Stimulated activated CD4-positive, alpha-beta T cell treated with anti-CD3 and anti-CD28 coated beads, Interleukin-15, amount 100 ng/mL, for 24 hours (primary cell): ENCODE measurements around the gene ZNF280D.

Source experiments
- DNase-seq: peaks from one replicate; pipeline ENCODE4 v3.0.0-alpha.2; 2020

ZNF280D gene

DNA sequence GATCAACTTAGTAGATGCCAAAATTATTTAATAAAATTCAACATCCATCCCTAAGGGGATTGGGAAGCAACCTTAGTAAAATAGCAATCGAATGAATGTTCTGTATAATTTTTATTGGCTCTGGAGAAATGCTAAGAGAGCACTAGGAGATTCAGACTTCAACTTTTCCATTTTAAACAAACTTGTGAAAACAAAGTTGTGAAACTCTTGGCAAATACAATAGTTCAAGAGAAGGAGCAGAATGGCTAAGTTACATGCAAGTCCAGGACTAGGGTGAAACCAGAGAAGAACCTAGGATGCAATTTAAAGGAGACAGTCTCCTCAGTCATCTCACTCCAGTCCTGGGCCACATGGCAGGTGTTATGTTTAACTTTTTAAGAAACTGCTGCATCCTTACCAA, 16.7 kb upstream of the ZNF280D start:
- no peak for DNase-seq

DNA sequence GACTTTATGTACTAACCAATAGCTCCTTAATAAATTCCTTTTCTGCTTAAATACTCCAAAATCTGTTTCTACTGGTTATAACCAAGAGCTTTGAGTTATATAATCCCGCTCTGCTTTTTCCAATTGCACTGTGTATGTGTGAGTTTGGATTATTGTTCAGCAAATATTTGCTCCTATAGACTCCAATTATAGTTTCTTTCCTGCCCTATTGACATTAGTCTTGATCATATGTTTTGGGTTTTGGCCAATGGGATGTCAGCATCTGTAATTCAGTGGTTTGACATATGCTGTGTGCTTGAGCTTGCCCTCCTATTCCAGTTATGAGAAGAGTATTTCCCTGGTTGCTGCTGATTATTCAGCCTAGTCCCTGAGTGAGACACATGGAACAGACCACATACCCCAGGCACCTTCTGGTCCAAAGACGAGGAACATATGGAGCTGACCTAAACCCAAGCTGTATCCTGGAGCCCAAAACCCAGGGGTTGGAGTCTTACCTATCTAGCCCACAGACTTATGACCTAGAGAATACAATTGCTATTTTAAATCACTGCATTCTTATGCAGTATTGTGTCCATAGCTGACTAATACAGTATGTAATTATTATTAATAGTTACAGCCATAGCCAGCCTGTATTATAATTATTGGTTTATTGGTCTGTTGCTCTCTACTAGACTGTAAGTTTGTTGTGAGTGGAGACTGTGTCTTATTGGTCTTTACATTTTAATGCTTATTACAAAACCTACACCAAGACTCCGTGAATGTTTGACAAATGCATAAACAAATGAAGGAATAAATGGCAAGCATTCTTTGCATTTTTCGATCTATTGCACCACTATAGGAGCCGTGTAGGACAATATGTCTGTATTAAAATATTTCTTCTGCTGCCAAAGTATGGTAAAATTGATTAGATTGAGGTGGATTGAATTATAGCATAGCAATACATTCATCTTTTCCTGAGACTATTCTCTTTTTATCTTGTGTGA, 11.7 kb upstream of the ZNF280D start:
- DNase-seq, result no peak

DNA sequence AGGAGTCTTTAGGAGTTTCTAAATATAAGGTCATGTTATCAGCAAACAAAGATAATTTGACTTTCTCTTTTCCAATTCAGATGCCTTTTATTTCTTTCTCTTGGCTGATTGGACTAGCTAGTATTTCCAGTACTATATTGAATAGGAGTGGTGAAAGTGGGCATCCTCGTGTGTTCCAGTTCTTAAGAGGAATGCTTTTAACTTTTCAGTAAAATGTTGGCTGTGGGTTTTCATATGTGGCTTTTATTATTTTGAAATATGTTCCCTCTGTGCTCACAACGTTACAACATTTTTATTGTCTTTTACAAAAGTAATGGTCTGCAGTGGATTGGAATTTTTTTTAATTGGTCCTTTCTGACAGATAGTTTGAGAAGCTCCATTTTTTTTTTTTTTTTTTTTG, 8.2 kb upstream of the ZNF280D start:
- DNase-seq, result no peak

DNA sequence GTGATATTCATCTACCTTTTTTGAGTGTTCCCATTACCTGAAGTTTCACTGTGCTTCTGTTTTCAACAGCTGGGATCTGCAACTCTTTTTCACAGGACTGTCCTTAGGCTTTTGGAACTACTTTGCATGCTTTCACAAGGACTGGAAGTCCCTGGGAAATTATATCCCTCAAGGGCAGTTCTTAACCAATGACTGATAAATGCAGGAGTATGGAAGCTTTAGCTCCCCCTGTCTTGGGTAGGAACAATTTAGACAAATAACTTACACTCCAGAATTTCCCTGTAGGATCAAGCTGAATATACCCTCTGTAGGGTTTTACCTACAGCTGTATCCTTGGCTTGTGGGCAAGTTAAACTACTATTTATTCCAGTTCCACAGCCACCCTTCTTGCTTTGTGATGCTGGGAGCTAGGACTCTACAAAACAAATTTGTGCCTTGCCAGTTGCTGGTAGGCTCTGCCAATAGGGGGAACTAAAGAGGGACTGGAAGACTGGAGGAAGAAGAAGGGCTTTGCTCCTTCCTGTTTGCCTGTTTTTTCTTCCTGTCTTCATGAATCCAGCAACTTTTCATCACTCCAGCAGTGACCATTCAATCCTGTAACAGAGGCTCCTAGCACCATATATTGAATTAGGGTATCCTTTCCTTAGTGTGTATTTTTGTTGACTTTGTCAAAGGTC, 6.8 kb upstream of the ZNF280D start:
- no peak for DNase-seq

DNA sequence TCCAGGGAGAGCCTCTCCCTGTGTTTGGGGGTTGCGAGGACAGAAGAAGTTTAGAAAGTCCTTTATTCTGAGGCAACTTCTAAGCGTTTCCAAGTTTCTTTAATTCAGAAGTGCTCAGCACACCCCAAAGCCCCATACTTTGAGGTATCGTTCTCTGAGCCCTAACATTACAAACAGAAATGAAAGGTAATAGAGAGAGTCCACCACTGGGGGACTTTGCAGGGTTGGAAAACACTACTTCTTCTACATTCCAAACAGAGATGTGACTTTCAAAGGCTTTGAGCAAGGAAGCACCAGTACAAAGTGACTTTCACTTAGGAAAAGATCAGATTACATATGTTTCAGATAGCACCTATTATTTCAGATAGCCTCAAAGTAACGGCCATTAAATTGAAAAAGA, 6.2 kb upstream of the ZNF280D start:
- no peak for DNase-seq

DNA sequence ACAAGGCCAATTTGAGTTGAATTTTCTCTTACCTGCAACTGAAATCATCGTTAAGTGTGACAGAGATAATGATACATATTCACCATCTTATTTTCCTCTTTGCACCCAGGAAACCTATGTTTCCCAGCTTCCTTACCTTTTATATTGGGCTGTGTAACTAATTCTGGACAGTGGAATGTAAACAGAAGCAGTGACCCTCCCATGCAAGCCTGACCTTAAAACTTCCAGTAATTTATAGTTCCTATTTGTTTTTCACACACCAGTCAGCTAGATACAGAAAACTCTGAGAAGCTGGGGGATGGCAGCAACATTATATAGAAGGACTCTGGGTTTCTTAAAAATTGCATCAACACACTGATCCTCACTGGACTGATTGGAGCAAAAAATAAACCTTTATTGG, 4.5 kb upstream of the ZNF280D start:
- no peak for DNase-seq

DNA sequence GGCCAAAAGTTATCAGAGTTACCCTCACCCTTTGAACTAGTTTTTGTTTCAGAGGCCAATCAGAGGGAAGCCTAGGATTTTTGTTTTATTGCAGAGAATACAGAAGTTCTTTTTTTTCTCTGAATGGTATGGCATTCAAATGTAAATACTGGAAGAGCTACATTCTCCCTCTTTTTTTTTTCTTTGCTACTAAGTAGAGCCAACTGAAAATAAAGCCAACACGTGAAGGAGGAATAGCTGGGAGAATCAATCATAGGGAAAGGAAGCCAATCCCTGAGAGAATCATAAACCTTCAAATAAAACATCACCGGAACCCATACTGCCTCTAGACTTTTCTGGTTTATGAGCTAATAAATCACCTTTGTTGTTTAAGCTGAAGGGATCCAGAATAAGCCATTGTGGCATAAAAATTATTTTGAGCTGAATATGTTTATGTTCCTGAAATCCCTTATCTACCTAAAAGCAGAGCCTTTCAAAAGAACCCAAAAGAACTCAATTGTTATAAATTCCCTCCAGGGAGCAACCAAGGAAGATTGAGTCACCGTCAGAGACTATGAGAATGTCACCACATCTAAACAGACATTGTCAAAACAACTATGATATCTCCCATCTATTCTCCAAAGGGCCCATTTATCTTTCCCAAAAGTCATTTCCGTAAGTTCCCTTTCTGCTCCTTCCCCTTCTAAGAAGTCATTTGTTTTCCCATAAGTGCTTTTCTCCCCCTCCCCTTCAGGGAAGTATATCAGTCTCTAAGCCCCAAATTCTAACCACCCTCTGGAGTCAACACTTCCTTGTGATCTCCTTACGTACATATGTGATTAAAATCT, 3.8 kb upstream of the ZNF280D start:
- no peak for DNase-seq

DNA sequence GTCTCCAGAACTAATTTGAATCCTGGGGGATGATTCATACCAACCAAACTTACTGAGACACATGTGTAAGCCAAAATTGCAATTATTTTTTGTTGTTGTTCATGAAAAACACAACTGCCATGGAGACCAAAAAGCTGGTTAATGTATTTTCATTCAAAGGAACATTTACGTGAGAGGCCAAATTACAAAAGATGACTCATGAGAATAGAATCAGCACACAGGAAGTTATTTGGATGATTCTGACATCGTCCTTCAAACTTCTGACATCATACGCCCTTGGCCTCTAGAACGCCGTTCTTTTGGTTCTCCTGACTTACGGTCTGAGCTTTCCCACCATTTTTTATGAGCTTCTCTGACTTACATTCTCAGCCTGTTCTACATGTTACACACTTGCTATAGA, 3.0 kb upstream of the ZNF280D start:
- no peak for DNase-seq

DNA sequence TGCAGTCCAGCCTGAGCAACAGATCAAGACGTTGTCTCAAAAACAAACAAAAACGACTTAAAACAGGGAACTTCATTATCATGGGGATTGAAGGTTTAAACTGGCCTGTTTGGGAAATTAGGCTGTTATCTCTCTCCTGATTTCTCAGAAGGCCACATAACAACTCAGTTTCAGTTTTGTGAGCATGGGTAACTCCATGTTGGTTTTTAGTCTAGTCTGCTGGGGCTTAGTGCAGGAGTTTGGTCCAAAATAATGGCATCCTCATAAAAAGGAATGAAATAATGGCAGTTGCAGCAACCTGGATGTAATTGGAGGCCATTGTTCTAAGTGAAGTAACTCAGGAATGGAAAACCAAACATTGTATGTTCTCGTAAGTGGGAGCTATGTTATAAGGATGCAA, 2.3 kb upstream of the ZNF280D start:
- DNase-seq, result no peak

DNA sequence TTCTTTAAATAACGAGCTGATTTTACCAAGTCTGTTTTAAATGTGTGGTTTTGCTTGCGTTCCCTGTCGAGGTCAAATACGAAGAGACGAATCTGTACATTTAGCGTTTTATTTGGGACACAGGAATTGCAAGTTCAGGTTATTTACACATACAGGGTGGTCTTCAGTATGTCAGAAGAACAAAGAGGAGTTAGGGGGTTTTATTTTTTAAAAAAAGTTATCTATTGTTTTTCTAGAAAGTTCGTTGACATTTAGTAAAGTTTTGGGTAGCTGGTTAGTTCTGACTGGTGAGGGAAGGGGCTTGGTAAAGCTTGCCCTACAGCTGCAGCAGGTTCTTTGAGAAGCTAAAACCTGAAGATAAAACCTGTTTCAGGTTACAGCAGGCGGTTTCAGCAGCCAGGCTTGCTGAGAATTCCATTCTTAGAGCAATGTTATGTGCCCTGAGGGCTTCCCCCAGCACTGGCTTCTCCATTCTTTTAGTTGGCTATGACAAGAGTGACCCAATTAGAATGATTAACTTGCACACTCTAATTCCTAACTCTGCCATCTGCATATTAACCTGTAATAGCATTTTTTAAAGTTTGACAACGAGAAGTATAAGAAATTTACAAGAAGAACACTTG, 815 bp upstream of the ZNF280D start:
- no peak for DNase-seq

DNA sequence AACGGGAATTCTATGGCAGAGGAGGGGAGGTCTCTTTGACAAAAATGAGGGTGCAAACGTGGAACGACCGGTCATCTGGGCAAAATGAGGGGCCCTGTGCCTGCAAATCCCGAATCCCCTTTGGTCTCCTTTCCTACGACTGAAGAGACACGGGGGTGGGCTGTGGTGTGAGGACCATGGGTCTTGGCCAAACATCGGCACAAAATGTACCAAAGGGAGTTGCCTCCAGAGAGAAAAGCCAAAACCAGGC, 498 bp downstream of the ZNF280D start:
- no peak for DNase-seq

DNA sequence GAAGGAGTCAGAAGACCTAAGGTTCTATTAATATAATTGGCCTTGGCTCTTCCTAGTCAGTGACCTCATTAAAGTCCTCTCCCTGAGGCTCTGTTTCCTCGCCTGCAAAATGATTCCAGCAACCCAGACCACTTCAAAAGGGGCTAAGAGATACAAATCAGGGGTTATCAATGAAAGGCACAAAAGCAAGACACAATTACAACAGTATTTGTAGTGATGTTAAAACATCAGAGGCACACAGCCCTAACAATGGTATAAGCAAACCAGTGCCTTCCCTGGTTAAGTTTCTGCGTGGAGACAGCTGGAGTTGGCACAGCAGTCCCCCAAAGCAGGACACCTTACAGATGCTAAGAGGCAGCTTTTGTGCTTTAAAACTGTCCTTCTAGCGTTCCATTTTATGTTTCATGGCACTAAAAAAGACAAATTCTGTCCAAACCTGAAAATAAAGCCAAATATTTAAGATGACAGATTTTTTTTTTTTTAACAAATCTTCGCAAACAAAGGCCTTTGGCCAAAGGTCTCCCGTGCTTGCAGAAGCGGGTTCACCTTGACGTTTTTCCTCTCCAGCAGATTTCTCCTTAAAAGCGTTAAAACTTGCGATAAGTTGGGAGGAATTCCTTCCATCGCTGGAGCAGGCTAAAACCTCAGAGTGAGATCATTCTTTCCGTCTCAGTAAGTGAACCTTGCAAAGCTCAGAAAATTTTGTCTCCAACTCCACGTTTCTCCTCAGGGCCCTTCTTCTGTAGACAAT, 999 bp downstream of the ZNF280D start:
- DNase-seq, result no peak

DNA sequence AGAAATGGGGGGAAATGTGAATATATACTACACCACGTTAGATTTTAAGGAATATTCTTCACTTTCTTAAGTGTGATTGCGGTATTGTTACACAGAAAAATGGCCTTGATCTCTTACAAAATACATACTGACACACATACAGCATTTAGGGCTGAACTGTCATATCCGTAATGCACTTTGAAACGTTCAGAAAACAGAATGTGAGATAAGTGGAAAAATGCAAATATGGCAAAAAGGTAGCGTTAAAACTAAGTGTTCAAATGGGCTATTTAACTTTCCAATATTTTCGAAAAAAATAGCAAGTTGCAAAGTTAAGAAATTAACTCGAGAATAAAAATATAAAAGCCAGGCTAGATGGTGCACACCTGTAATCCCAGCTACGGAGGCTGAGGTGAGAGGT, 1.8 kb downstream of the ZNF280D start:
- DNase-seq, result no peak

DNA sequence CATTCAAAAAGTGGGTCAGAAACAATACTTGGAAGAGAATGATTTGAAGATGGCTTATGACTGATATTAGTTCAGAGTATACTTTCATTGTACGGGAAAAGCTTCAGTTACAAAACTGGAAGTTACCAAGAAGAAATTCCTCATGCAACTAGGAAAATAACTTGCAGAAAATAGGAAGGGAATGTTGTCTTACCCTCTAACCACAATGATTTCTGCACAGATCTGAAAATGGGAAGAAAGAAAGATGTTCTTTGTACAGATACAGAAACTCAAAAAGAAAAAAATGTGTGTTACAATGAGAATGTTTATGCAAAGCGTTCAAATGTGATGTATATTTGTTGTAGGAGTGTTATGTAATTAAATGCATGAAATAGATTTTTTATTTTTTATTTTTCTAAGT, 3.7 kb downstream of the ZNF280D start:
- no peak for DNase-seq

DNA sequence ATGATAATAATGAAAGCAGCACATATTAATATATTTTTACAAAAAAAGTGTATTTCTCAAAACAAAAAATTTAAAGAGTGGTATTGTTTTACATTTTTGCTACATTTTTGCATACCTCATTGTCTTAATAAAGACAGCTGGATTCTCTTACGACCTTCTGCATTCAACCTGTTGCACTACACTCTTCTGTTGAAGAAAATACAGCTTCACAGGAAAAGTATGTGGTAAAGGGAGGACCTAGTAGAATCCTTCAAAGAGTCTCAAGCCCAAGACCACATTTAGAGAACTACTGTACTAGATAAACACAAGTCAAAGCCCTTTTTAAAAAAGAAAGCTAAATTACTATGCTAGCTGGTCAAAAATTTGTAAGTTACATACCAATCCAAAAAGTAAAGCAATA, 7.9 kb downstream of the ZNF280D start:
- DNase-seq, result no peak

DNA sequence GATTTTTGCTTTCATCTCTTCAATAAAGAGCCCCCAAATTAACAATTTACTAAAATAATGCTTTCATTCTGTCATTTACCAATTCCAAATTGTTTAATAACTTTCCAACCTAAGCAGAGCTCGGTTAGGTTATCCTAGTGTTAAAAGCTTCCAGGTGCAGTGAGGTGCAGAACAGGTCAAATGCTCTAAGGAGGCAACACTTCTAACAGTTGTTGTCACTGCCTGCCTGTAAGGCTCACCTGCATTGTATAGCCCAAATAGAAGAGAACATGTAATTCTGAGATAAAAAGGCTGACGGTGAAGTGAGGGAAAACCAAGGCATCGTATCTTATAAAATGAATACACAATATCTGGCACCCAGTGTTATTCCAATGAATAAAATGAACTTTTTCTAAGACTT, 9.1 kb downstream of the ZNF280D start:
- DNase-seq, result no peak

DNA sequence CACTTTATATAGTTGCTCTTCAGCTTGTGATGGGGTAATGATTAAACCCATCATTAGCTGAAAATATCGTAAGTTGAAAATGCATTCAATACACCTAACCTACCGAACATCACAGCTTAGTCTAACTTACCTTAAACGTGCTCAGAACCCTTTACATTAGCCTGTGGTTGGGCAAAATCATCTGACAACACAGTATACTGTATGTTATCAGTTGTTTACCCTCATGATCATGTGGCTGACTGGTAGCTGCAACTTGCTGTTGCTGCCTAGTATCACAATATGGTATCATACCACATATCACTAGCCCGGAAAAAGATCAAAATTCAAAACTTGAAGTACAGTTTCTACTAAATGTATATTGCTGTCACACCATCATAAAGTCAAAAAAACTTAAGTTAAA, 9.5 kb downstream of the ZNF280D start:
- no peak for DNase-seq

DNA sequence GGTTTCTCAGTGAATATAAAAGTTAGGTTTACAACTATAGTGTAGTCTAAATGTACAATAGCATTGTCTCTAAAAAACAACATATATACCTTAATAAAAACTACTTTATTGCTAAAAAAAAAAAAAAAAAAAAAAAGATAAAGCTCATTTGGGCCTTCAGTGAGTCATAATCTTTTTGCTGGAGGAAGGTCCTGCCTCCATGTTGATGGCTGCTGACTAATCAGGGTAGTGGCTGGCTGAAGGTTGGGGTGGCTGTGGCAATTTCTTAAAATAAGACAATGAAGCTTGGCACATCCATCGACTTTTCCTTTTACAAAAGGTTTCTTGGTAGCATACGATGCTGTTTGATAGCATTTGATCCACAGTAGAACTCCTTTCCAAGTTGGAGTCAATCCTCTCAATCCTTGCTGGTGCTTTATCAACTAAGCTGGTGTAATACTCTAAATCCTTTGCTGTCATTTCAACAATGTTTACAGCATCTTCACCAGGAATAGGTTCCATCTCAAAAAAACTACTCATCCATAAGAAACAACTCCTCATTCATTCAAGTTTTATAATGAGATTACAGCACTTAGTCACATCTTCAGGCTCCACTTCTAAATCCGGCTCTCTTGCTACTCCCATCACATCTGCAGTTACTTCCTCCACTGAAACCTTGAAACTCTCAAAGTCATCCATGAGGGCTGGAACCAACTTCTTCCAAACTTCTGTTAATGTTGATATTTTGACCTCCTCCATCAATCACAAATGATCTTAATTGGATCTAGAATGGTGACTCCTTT, 13.3 kb downstream of the ZNF280D start:
- no peak for DNase-seq

DNA sequence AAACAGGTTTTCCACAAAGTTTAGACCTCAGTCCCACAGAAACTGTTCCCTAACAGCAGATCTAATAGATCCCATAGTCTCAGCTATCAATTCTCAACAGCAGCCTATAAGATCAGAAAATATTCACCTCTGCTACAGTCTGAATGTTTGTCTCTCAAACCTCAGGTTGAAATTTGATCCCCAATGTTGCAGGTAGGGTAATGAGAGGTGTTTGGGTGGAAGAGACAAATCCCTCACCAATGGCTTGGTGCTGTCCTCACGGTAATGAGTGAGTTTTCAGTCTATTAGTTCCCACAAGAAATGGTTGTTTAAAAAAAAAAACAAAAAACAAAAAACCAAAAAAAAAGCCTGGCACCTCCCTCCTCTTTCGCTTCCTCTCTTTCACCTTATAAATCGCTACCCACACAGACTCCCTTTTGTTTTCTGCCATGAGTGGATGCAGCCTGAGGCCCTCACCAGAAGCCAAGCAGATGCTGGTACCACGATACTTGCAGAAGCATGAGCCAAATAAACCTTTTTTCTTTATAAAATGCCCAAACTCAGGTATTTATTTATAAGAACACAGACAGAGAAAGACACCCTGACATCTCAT, 14.2 kb downstream of the ZNF280D start:
- no peak for DNase-seq

DNA sequence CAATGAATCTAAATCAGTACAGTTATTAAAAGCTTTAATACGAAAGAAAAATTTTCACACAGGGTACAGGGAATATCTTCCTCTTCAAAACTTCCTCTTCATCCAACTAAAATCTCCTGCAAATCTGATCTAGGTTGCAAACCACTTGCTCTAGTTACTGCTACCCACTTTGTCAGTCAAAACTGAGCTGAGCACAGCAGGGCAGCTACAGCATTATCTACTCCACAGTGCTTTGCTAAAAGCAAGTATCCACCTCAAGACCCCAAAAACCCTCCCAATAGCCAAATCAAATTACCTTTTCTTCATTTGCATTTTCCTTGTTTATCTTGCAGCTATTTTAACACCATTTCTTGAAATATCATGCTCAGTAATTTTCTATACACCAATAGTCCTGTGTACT, 14.7 kb downstream of the ZNF280D start:
- DNase-seq, result no peak

DNA sequence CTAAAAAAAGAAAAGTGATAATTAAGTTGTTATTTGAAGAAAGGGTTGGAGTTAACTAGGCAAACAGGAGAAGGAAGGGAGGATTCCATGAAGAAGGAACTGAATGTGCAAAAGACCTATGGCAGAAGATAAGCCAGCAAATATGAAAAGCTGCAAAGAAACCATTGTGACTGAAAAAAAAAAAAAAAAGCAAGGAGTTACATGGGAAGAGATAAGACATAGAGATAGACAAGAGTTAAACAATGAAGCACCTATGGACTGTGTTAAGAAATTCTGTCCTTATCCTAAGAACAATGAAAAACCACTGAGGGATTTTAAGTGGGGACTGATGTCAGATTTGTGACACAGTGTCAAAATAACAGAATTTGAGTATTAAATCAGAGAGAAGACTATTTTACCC, 17.0 kb downstream of the ZNF280D start:
- no peak for DNase-seq
